NCI-H146 (cell line): ENCODE measurements around the gene DISC1.

Experiments used
- DNase-seq: peaks from one replicate; lab custom pipeline; 2025; lab: John Stamatoyannopoulos, UW

The DISC1 gene

DNA sequence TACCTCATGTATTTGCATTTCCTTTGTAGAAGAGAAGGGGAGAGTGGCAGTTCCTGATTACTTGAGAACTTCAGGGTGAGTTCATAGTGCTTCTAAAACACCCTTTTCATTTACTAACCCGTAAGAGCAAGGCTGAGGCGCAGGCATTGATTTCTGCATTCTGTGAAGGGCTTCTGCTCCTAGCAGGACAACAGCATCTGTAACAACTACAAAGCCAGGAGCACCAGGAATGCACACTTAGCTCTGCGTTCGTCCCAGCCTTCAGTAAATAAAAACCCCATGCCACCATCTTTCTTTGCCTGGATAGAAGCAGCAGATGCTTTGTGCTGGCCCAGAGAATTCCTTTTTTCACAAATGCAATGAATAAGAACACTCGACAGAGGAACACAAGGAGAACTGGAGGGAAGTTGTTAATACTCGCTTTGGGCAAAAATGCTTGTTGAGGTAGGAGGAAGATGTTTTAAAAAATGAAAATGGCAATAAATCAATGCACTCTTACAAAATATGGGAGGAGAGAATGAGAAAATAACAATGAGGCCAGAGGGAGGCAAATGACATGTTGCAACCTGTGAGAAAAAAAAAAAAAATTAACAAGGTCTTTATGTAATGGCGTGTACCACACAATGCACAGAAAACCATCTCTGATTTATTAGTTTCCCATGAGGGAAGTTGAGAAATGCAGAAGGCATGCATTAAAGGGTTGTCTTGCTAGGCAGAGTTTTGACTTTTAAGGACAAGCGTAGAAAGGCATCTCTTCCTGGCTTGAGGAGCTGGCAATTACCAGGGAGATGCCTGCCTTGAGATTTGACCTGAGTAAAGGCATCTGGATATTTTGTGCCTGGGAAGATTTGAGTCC is 418.8 kb downstream of the DISC1 start:
- DNase-seq, result peak; percentile 72

DNA sequence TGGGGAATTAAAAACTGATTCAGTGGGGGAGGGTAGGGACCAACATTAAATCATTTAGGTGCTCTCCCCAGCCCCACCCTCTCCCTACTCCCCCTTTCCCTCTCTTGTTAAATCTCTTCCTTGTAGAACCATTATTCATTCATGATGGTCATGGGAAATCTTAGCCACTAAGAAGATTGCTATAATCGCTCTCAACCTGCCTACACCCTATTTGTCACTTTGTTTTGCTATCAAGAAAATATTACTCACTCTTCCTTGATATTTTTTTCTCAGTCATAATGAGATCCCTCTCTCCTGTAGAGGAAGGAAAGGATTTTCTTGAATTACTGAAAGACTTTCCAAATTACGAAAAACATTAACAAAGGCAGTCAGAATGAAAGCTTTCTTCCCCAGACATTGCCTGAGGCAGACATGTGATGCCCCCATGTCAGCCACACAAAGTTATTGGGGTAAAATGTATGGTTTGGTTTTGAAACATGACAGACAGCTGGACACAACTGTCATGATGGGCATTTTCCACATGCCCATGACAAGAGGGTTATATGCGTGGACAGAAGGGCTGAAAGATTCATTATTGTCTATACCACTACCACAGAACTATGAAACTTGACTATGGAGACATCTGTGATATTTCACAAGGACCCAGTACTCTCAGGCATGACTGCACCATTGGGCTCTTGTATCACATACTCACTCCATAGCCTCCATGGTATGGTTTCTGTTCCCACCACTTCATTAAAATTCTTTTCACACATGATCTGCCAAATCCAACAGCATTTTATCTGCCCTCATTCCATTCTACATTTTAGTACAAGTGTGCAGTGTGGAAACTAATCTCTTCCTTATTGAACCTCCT is 420.1 kb downstream of the DISC1 start:
- no peak for DNase-seq

DNA sequence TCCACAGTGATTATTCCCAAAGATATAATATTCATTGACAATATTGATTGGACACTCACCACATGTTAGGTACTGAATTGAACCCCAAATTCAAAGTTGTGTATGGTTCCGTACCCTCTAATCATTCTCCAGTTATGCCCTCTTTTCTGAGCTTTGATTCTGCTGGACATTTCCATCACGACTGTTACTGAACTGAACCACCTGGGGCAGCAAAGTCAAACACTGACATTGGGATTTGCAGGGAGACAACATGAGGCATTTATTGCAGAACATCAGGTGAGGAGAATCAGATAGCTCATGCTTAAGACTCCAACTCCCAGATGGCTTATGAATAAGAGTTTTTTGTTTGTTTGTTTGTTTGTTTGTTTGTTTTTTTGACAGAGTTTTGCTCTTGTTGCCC is 420.9 kb downstream of the DISC1 start:
- peak; percentile 17 for DNase-seq

DNA sequence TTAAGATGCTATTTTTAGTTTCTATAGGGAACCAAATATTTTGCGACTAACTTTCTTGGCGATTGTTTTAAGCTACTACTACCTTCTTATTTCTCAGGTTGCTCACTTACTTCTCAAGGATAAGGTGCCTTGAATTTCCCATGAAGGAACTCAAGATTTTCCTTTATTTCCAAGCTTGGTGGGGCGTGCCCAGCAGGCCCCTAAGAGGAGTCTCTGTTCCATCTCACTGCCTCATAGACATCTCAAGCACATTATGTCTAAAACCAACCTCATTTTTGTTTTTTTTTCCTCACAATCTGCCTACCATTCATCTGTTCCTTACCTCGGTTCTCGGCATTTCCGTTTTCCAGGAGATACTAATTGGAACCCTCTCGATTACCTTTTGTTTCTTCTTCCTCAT is 421.9 kb downstream of the DISC1 start:
- DNase-seq, result no peak

DNA sequence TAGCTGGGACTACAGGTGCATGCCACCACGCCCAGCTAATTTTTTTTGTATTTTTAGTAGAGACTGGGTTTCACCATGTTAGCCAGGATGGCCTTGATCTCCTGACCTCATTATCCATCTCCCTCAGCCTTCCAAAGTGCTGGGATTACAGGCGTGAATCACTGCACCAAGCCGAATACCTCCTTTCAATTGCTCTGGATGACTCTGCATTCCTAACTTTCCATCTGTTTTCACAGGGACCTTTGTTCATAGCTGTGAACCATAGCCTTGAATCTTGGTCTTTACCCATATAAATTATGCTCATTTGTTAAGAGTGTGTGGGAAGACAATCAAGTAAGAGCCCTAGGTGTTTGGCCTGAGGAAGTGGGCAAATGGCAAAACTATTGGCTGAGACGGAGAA is 422.7 kb downstream of the DISC1 start:
- DNase-seq, result no peak

DNA sequence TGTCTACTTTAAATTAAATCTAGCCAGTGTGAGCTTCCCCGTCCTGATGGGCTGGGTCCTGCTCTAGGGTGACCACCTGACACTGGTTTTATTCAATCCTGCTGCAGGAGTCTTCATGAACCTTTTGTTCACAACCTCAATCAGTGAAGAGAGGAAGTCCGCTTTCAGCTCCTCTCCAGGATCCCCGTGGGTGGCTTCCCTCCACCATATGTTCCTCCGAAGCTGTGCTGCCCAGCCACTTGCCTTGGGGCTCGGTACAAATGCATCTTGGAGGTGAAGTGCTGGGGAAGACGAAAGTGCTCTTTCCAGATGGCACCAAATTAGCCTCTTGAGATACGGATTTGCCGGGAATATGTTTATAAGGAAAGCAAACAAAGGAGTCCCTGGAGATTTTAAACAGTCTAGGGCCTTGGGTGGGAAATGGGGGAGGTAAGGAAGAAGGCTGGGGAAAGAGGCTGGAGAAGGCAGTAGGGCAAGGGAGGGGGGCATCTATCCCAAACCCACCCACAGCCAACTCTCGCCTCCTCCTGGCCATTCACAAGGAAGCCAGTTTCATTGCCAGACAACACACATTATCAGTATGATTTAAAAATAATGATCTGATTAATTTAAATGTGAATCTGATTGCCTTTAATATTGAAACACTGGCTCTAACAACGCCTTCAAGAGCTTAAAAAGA is 430.8 kb downstream of the DISC1 start:
- no peak for DNase-seq

DNA sequence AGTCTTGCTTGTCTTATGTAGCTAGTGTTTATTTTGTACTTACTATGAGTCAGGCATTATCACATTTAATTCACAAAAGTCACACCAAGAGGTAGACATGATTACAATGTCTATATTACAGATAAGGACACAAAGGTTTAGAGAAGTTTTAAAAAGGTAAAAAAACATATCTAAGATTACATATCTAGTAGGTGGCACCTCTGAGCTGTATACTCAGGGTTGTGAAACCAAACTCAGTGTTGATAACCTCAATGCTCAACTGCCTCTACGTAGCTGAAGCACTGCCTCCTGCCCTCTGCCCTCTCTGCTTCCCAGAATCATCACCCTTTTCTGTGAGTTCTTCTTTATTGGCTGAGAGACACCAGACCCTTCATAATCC is 431.3 kb downstream of the DISC1 start:
- DNase-seq, result no peak

DNA sequence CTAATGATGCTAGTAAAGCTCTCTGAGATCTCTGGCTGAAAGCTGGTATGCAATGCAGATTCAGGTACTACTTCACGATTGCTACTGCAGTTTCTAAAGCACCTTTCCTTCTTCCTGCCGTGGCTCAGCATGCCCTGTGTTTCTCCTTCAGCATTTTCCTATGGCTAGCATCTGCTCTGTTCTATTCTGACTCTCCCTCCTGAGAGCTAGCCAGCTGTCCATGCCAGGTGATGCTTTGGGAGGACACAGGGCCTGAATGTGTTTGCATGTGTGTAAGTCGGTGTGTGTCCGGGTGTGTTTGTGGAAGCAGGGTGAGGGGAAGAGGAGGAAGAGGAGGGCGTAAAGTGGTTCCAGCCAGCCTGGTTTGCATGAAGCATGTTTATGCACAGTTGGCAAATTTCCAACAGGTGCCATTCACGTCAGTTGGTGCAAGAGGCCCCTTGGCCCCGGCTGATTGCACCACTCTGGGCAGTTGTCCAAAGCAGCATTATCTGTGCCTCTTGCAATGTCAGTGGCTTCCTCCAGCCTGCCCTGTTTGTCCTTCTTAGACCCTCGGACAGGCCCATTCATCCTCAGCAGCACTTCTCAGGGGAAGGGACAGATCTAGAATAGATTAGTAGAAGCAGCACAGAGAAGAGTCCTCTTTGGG is 433.3 kb downstream of the DISC1 start:
- DNase-seq, result peak; percentile 74

DNA sequence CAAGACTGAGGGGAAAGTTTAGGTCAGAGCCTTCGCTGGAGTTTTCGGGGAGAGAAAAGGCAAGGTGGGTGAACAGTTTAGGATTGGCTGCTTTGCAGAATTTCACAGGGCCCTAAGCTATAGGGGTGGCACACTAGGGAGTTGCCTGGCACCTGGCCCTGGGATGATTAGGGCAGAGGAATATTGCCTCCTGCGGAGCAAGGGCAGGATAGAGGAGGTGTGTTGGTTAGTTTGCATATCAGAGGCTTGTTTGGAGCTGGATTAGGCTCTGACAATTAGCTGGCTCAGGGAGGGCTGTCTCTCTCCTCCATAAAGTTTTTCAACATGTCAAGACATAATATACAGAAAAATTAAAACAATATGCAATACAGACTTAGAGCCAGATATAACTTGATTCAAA is 436.4 kb downstream of the DISC1 start:
- peak; percentile 3 for DNase-seq

DNA sequence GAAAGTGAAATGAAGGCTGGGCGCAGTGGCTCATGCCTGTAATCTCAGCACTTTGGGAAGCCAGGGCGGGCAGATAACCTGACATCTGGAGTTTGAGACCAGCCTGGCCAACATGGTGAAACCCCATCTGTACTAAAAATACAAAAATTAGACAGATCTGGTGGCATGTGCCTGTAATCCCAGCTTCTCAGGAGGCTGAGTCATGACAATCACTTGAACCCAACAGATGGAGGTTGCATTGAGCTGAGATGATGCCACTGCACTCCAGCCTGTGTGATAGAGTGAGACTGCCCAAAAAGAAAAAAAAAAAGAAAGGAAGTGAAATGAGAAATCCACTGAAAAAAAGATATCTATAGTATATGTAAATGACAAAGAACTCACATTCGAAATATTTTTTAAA is 439.9 kb downstream of the DISC1 start:
- DNase-seq, result no peak

DNA sequence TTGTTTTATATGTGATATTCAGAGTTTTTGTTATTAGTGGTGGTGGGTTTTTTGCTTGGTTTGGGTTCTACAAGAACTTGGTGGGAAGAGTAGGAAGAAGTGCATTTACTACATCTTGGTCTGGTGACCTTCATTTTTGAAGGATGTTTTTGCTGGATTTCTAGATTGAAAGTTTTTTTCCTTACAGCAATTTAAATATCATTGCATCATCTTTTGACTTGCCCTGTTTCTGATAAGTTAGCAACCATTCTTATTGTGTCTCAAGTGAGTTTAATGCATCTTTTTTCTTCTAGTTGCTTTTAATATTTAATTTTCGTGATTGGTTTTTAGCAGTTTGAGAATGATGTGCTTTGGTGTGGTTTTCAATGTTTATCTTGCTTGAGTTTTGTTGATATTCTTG is 447.7 kb downstream of the DISC1 start:
- DNase-seq, result no peak

DNA sequence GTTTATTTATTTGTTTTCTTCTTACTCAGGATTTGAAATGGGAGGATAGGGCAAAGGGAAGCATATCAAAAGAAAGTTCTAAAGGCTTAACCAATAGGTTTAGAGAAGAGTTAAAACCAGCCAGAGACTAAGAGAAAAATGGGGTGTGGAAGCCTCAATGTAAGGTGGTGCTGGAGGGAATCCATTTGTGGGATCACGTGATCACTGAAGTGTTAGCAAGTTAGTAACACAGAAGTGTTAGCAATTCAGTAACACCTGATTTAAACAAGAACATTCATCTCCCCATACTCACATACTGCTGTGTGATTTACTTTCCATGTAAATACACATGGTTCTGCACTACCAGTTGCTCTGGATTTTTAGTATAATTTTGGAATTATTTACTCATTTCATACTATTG is 451.2 kb downstream of the DISC1 start:
- no peak for DNase-seq

DNA sequence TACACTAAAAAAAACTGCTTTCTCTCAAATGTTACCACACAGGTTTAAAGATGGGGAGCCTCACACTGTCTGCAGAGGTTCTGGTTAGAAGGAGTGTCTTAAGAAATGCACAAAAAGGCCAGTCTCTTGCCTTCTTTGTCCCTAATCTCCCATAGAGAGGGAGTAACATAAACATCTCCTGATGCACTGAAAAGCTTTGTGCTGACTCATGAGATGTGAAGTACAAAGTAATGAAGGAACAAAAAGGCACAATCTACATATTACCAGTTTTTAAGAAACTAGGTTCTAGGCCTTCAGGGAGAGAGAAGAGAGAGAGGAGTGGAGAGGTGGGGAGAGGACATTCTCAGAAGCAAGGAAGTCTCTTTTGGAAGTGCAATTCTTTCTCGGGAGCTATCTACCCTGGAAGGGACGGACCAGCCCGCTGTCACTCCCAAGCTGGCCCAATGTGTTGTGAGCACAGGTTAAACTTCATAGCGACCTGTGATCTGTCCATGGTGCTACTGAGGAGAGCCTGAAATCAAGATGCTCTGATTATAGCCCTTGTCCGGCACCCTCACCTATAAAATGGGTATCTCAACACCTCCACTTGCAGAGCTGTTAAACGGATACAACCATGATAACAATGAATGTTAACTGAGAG is 458.1 kb downstream of the DISC1 start:
- no peak for DNase-seq

DNA sequence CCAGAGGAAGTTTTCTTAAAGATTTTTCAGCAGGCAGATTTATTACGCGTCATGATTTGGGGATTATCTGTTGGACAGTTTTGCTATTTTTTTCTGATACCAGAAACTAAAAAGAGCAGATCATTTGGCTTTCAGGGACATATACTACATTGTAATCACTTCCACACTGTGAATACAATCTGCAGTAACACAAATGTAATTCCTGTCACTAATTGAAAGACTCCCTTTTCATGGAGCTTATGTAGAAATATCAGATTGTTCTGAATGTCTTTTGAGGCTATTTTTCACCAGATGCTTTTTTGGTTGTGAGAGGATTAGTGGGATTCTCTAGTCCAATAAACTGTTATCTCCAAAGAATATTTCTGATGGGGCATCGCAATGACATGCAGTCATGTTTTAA is 464.2 kb downstream of the DISC1 start:
- DNase-seq, result no peak
